GM18511 (cell line): Measurements from ENCODE around the gene PCDHGA8.
"Not testable (repeated sequence)": the region's sequence is repeated elsewhere in the genome, so short reads cannot be mapped to it uniquely, and the experiment has no call there.

Experiments used
- ATAC-seq: cut with Tn5 transposase; IDR thresholded peaks from one replicate; pipeline ENCODE4 v1.9.1; 2021; ENCODE audit warnings: mild to moderate bottlenecking, moderate library complexity; ENCODE audit not compliant: unreplicated experiment

The PCDHGA8 gene

DNA sequence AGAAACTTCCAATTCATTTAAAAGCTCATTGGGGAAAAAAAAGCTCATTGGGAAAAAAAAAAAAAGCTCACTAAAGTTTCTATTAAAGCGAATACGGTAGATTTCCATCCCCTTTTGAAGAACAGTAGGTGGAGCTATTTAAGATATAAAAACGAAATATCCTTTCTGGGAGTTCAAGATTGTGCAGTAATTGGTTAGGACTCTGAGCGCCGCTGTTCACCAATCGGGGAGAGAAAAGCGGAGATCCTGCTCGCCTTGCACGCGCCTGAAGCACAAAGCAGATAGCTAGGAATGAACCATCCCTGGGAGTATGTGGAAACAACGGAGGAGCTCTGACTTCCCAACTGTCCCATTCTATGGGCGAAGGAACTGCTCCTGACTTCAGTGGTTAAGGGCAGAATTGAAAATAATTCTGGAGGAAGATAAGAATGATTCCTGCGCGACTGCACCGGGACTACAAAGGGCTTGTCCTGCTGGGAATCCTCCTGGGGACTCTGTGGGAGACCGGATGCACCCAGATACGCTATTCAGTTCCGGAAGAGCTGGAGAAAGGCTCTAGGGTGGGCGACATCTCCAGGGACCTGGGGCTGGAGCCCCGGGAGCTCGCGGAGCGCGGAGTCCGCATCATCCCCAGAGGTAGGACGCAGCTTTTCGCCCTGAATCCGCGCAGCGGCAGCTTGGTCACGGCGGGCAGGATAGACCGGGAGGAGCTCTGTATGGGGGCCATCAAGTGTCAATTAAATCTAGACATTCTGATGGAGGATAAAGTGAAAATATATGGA, 38.1 kb downstream of the PCDHGA8 start, which contains the start of gene PCDHGA12:
PCDHGA12 (plus strand) TSS at position 176 of the 782 bp plus-strand sequence; CDS start at position 429, 253 bp downstream.
- peak; percentile 96 for ATAC-seq

DNA sequence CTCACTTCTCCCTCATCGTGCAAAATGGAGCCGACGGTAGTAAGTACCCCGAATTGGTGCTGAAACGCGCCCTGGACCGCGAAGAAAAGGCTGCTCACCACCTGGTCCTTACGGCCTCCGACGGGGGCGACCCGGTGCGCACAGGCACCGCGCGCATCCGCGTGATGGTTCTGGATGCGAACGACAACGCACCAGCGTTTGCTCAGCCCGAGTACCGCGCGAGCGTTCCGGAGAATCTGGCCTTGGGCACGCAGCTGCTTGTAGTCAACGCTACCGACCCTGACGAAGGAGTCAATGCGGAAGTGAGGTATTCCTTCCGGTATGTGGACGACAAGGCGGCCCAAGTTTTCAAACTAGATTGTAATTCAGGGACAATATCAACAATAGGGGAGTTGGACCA, 38.9 kb downstream of the PCDHGA8 start:
- ATAC-seq = no peak

DNA sequence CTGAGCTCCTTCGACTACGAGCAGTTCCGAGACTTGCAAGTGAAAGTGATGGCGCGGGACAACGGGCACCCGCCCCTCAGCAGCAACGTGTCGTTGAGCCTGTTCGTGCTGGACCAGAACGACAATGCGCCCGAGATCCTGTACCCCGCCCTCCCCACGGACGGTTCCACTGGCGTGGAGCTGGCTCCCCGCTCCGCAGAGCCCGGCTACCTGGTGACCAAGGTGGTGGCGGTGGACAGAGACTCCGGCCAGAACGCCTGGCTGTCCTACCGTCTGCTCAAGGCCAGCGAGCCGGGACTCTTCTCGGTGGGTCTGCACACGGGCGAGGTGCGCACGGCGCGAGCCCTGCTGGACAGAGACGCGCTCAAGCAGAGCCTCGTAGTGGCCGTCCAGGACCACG, 39.9 kb downstream of the PCDHGA8 start:
- ATAC-seq = not testable (repeated sequence)

DNA sequence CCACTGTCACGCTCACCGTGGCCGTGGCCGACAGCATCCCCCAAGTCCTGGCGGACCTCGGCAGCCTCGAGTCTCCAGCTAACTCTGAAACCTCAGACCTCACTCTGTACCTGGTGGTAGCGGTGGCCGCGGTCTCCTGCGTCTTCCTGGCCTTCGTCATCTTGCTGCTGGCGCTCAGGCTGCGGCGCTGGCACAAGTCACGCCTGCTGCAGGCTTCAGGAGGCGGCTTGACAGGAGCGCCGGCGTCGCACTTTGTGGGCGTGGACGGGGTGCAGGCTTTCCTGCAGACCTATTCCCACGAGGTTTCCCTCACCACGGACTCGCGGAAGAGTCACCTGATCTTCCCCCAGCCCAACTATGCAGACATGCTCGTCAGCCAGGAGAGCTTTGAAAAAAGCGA, 40.3 kb downstream of the PCDHGA8 start:
- not testable (repeated sequence) for ATAC-seq

DNA sequence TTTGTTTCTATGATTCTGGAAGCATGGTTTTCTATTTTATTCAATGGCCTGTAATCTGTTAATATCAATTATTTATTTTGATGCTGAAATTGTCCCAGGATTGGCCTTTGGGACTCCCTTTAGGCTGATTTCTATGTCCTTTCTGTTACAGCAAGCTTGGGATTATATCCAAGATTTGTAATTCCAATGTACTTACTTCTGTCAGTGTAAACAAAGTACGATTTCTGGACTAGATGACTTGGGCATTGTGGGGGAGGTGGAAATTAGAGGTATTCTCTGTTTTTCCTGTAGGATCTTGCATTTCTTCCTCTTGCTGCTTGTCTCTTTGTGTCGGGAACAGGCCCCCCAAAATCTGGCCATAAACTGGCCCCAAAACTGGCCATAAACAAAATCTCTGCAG, 41.6 kb downstream of the PCDHGA8 start:
- no peak for ATAC-seq

DNA sequence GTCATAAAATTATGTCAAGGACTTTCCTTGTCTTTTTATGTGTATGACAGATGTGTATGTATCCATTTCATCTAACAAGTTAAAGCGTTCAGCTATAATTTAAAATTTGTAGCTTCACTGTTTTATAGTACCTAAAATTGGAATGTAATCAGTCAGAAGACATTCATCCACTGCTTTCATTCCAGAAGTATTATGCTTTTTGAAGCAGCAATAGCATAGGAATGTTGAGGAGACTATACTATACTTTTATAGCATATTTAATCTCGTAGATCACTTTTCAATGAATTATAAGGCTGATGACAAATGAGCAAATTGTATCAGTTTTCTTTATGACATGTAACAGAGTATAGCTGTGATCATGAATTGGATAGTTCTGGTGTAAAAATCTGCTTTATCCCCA, 44.8 kb downstream of the PCDHGA8 start:
- ATAC-seq = no peak

DNA sequence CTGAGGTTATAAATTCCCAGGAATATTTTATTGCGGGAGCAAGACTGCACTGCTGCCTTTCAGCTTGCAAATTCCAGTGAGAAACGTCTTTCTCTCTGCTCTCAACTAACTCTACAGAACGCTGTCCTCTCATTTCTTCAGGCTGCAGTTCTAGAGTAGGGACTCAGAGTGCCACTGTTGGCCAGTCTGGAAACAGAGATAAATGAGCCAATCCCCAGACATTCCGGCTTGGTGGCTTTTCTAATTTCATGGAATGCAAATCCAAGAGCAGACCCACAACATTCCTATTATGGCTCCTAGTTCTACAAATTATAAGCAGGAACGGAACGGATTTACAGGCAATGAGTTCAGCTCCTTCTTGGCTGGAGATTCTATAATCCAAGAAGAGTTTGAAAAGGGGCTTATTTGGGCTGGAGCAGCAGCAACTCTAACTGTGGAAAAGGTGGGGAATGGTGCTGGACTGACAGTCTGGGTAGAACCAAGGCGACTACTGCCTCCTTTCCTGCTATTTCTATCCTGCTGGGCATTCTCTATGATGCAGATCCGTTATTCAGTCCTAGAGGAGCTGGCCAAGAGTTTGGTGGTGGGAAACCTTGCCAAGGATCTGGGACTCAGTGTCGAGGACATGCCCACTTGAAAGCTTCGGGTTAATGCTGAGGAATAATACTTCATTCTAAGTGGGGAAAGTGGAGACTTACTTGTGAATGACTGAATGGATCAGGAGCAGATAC, 47.1 kb downstream of the PCDHGA8 start:
- no peak for ATAC-seq

DNA sequence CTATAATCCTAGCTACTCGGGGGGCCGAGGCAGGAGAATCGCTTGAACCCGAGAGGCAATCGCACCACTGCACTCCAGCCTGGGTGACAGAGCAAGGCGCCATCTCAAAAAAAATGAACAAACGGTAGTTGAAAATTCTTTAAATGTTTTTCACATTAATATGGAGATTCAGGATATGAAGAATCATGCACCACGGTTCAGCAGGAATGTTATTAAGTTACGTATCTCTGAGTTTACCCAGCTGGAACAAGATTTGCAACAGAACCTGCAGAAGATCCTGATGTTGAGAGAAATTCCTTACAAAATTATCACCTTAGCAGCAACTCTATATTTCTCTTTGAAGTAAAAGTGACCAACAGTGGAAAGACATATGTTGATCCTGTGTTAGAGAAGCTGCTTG, 47.9 kb downstream of the PCDHGA8 start:
- no peak for ATAC-seq

DNA sequence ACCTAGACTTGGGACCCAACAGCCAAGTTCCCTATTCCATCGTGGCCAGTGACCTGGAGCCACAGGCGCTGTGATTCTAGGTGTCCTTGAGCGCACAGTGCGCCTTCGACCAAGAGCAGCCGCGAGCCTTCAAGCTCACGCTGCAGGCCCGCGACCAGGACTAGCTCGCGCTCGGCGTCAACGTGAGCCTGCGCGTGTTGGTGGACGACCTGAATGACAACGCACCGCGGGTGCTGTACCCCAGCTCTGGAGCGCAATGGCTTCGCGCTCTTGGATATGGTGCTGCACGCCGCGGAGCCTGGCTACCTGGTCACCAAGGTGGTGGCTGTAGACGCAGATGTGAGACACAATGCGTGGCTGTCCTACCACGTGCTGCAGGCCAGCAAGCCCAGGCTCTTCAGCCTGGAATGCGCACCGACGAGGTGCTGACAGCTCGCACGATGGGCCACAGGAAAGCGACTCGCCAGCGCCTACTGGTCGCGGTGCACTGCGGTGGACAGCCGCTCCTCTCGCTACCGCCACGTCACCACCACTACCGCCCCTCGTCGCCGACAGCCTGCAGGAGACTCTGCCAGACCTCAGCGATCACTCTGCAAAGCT, 49.2 kb downstream of the PCDHGA8 start:
- no peak for ATAC-seq
